Nephron (organoid): Measurements from ENCODE around the gene TCF4.

ENCODE experiments used
- H3K27ac Mint-ChIP-seq, 3 experiments: 2 replicates each; pipeline ENCODE4 v1.8.0; 2020; ENCODE audit warnings: mixed read lengths in 3 of 3, mild to moderate bottlenecking in 2 of 3, moderate library complexity in 1 of 3
- H3K27me3 Mint-ChIP-seq: 2 replicates; pipeline ENCODE4 v1.8.0; 2021; ENCODE audit warnings: low read depth, mild to moderate bottlenecking, moderate library complexity, mixed read lengths
- H3K36me3 Mint-ChIP-seq: 2 replicates; pipeline ENCODE4 v1.8.0; 2020; ENCODE audit warnings: low read depth, mixed read lengths
- H3K4me1 Mint-ChIP-seq: 2 replicates; pipeline ENCODE4 v1.8.0; 2020; ENCODE audit warnings: mixed read lengths
- H3K4me3 Mint-ChIP-seq, 3 experiments: 2 replicates each; pipeline ENCODE4 v1.8.0; 2020; ENCODE audit warnings: mild to moderate bottlenecking in 3 of 3, mixed read lengths in 3 of 3, moderate library complexity in 2 of 3
- H3K9me3 Mint-ChIP-seq: 2 replicates; pipeline ENCODE4 v1.8.0; 2020; ENCODE audit warnings: mixed read lengths
- CTCF ChIP-seq, 3 experiments: fragments of 200-600 bp; sonication (generic); IDR thresholded peaks; one replicate each; pipeline ENCODE4 v1.5.0; 2021; ENCODE audit warnings: antibody characterized with exemption in 3 of 3; ENCODE audit not compliant: unreplicated experiment in 3 of 3

Gene TCF4

GRCh38 chr18:55585065-55585919, 2.7 kb downstream of the TCF4 start:
- peak overlapping the region; percentile 79 to 90 (median 89) for H3K4me3 Mint-ChIP-seq
- H3K27ac Mint-ChIP-seq, result peak overlapping the region; percentile 81 to 89 (median 85)
- no peak for TF ChIP-seq CTCF (IDR thresholded peaks at IDR 0.05; ENCODE audit: unreplicated experiment in 3 of 3)
- peaks cover 13% of the 10 kb centered on the region for H3K36me3 Mint-ChIP-seq
- no peaks in the 10 kb centered on the region for H3K9me3 Mint-ChIP-seq
- no peaks in the 10 kb centered on the region for H3K27me3 Mint-ChIP-seq
- H3K4me1 Mint-ChIP-seq, result peaks cover 58% of the 10 kb centered on the region

GRCh38 chr18:55584201-55584600, 3.8 kb downstream of the TCF4 start:
- no peak for TF ChIP-seq CTCF (IDR thresholded peaks at IDR 0.05; ENCODE audit: unreplicated experiment in 3 of 3)
- Mint-ChIP-seq H3K9me3 (no peaks in the 10 kb centered on the region), H3K27me3 (no peaks in the 10 kb centered on the region), H3K4me3 (peak overlapping the region; percentile 72 to 81 (median 78)), H3K36me3 (peaks cover 13% of the 10 kb centered on the region), H3K4me1 (peaks cover 67% of the 10 kb centered on the region), H3K27ac (peak overlapping the region in 2 of 3 experiments; percentile 48 to 85)

GRCh38 chr18:55582325-55582724, 5.7 kb downstream of the TCF4 start:
- Mint-ChIP-seq H3K4me1 (peaks cover 83% of the 10 kb centered on the region), H3K4me3 (peak overlapping the region in 2 of 3 experiments; percentile 14 to 60), H3K36me3 (peaks cover 13% of the 10 kb centered on the region), H3K27ac (peak overlapping the region; percentile 46 to 82 (median 53)), H3K9me3 (no peaks in the 10 kb centered on the region), H3K27me3 (no peaks in the 10 kb centered on the region)
- no peak for TF ChIP-seq CTCF (IDR thresholded peaks at IDR 0.05; ENCODE audit: unreplicated experiment in 3 of 3)

- TF ChIP-seq CTCF (IDR thresholded peaks at IDR 0.05; ENCODE audit: unreplicated experiment in 3 of 3), result no peak
- H3K27me3 Mint-ChIP-seq, result no peaks in the 10 kb centered on the region
- peak overlapping the region in 2 of 3 experiments; percentile 4 to 23 for H3K27ac Mint-ChIP-seq
- no peaks in the 10 kb centered on the region for H3K9me3 Mint-ChIP-seq
- H3K4me1 Mint-ChIP-seq, result peaks cover 71% of the 10 kb centered on the region
- H3K4me3 Mint-ChIP-seq, result peak overlapping the region in 1 of 3 experiments; percentile 7
- H3K36me3 Mint-ChIP-seq, result peaks cover 14% of the 10 kb centered on the region
These were observed 8.3 kb downstream of the TCF4 start for GRCh38 chr18:55579501-55580270.

GRCh38 chr18:55577812-55578539, 10.0 kb downstream of the TCF4 start:
- H3K27ac Mint-ChIP-seq, result peak overlapping the region in 1 of 3 experiments; percentile 64
- peak in 1 of 3 experiments; percentile 9 for TF ChIP-seq CTCF (IDR thresholded peaks at IDR 0.05; ENCODE audit: unreplicated experiment in 3 of 3)
- H3K27me3 Mint-ChIP-seq, result no peaks in the 10 kb centered on the region
- no peak overlapping the region for H3K4me3 Mint-ChIP-seq
- no peaks in the 10 kb centered on the region for H3K9me3 Mint-ChIP-seq
- H3K36me3 Mint-ChIP-seq, result peaks cover 27% of the 10 kb centered on the region
- peaks cover 62% of the 10 kb centered on the region for H3K4me1 Mint-ChIP-seq
